HepG2 (cell line): ENCODE data around the gene KIZ. TPM values are rescaled to one million over a fixed set of nuclear protein-coding genes. Genes with fewer than 3 reads are reported as not detected.

Experiments
- ATAC-seq: fragments of 200-7000 bp; cut with Tn5 transposase; 3 replicates; pipeline ENCODE4 v1.9.1; 2020; ENCODE audit warnings: mild to moderate bottlenecking, moderate library complexity
- BruUV-seq: library from RNA; stranded (reverse); fragments of 400-500 nt; replicated peaks from 2 replicates; lab custom pipeline; 2021; lab: Mats Ljungman, UMichigan
- CTCF ChIA-PET: fragments of 300-600 bp; formaldehyde crosslinking; extraction: SDS; loops from one replicate; lab custom pipeline; 2021; ENCODE audit warnings: low total read pairs, inconsistent platforms, low intra/inter-chr PET ratio; lab: Yijun Ruan, JAX
- POLR2A ChIA-PET: fragments of 350-600 bp; sonication (Branson Sonifier 250); formaldehyde crosslinking; loops from one replicate; lab custom pipeline; 2020; ENCODE audit warnings: antibody characterized with exemption, inconsistent platforms; lab: Yijun Ruan, JAX
- DNase-seq: peaks from one replicate; pipeline ENCODE4 v3.0.0-alpha.2; 2015; ENCODE audit warnings: low spot score
- FAIRE-seq: peaks from 3 replicates; lab custom pipeline; 2011; peaks lifted over from hg19 to GRCh38; lab: Jason Lieb, UNC
- H2AFZ ChIP-seq: one replicate; pipeline ENCODE4 v1.6.1; 2011; ENCODE audit warnings: low read length, inconsistent platforms
- H3K27ac ChIP-seq: fragments of 300-600 bp; 3 replicates; pipeline ENCODE4 v1.8.0; 2011; ENCODE audit warnings: mixed run types, mild to moderate bottlenecking, mixed read lengths, low read length, inconsistent platforms; ENCODE audit not compliant: insufficient read depth; ENCODE audit errors: extremely low read length
- H3K27me3 ChIP-seq, 2 experiments: fragments of 200-600 bp in 1 of 2; 2 replicates in 1 of 2; 3 replicates in 1 of 2; pipeline versions ENCODE4 v1.6.0 to v1.8.0; 2011; ENCODE audit warnings: low read length in 2 of 2, mild to moderate bottlenecking in 2 of 2, moderate library complexity in 2 of 2, inconsistent platforms in 1 of 2; ENCODE audit not compliant: insufficient read depth in 2 of 2, control insufficient read depth in 1 of 2
- H3K36me3 ChIP-seq, 2 experiments: fragments of 200-600 bp in 1 of 2; replicated peaks in 1 of 2; 2 replicates in 1 of 2; 3 replicates in 1 of 2; pipeline versions ENCODE4 v1.5.1 to v1.8.0; 2011; ENCODE audit warnings: low read length in 2 of 2, inconsistent platforms in 1 of 2; ENCODE audit not compliant: insufficient read depth in 2 of 2, control insufficient read depth in 1 of 2
- H3K4me1 ChIP-seq: 2 replicates; pipeline ENCODE4 v1.5.1; 2012; ENCODE audit warnings: low read length, inconsistent platforms; ENCODE audit not compliant: insufficient read depth
- H3K4me2 ChIP-seq: 2 replicates; pipeline ENCODE4 v1.6.0; 2011; ENCODE audit warnings: low read depth, low read length, inconsistent platforms
- H3K4me3 ChIP-seq, 3 experiments: fragments of 200-600 bp in 1 of 3; sonication (generic), shearing (Covaris generic) in 1 of 3; replicated peaks in 1 of 3; 2 replicates each; pipeline ENCODE4 v1.5.1; 2011 to 2016; ENCODE audit warnings: low read length in 3 of 3, inconsistent platforms in 2 of 3, low read depth in 2 of 3, mild to moderate bottlenecking in 2 of 3, control low read depth in 1 of 3, mixed read lengths in 1 of 3; ENCODE audit not compliant: insufficient read depth in 1 of 3
- H3K79me2 ChIP-seq: one replicate; pipeline ENCODE4 v1.6.1; 2011; ENCODE audit warnings: low read length, inconsistent platforms; ENCODE audit not compliant: insufficient read depth
- H3K9ac ChIP-seq: 2 replicates; pipeline ENCODE4 v1.6.0; 2011; ENCODE audit warnings: mild to moderate bottlenecking, low read depth, low read length, inconsistent platforms; ENCODE audit not compliant: insufficient read depth
- H3K9me3 ChIP-seq: 2 replicates; pipeline ENCODE4 v1.5.1; 2012; ENCODE audit warnings: mild to moderate bottlenecking, low read length
- H4K20me1 ChIP-seq: 2 replicates; pipeline ENCODE4 v1.6.0; 2011; ENCODE audit warnings: inconsistent platforms, mild to moderate bottlenecking, low read length, moderate library complexity; ENCODE audit not compliant: insufficient read depth
- ATAD3A ChIP-seq: sonication (generic); formaldehyde crosslinking; IDR thresholded peaks from 2 replicates; pipeline ENCODE4 v1.4.0; 2020; ENCODE audit warnings: missing genetic modification reagents
- CCDC6 ChIP-seq: sonication (generic); formaldehyde crosslinking; IDR thresholded peaks from 2 replicates; pipeline ENCODE4 v1.8.1; 2022; ENCODE audit warnings: mild to moderate bottlenecking, missing genetic modification reagents, moderate library complexity
- LCORL ChIP-seq, 2 experiments: fragments of 450-650 bp in 1 of 2; sonication (generic) in 1 of 2; formaldehyde crosslinking in 1 of 2; IDR thresholded peaks; 2 replicates each; pipeline versions ENCODE4 v1.5.0 to v1.6.1; 2017 to 2020; ENCODE audit warnings: antibody characterized with exemption in 1 of 2, missing genetic modification reagents in 1 of 2
- REST ChIP-seq, 2 experiments: IDR thresholded peaks; 2 replicates each; pipeline ENCODE4 v1.6.1; 2011 to 2012; ENCODE audit warnings: low read length in 2 of 2, borderline replicate concordance in 1 of 2, low read depth in 1 of 2, mild to moderate bottlenecking in 1 of 2, moderate library complexity in 1 of 2
- RFX3 ChIP-seq: IDR thresholded peaks from 2 replicates; pipeline ENCODE4 v1.6.1; 2016; ENCODE audit warnings: missing biosample characterization, missing genetic modification reagents
- RFX5 ChIP-seq: IDR thresholded peaks from 2 replicates; pipeline ENCODE4 v1.6.1; 2011; ENCODE audit warnings: low read depth, low read length, improper control_type of control experiment
- SIN3A ChIP-seq: IDR thresholded peaks from 2 replicates; pipeline ENCODE4 v1.6.1; 2011; ENCODE audit warnings: low read depth, mild to moderate bottlenecking, control low read depth, low read length, borderline replicate concordance
- SUZ12 ChIP-seq: fragments of 150-350 bp; IDR thresholded peaks from 2 replicates; pipeline ENCODE4 v1.6.1; 2014; ENCODE audit warnings: low read depth, low read length
- ZNF207 ChIP-seq: fragments of 450-650 bp; IDR thresholded peaks from 2 replicates; pipeline ENCODE4 v1.6.1; 2016; ENCODE audit warnings: antibody characterized with exemption, borderline replicate concordance
- ZNF530 ChIP-seq: sonication (generic); formaldehyde crosslinking; IDR thresholded peaks from 2 replicates; pipeline ENCODE4 v1.5.0; 2020; ENCODE audit warnings: low read depth, mild to moderate bottlenecking, missing genetic modification reagents
- ZNF557 ChIP-seq: sonication (generic); formaldehyde crosslinking; IDR thresholded peaks from 2 replicates; pipeline ENCODE4 v1.4.0; 2020; ENCODE audit warnings: missing genetic modification reagents
- ZNF766 ChIP-seq: sonication (generic); formaldehyde crosslinking; IDR thresholded peaks from 2 replicates; pipeline ENCODE4 v1.5.0; 2020; ENCODE audit warnings: missing genetic modification reagents, borderline replicate concordance
- ZNF775 ChIP-seq: sonication (generic); formaldehyde crosslinking; IDR thresholded peaks from 2 replicates; pipeline ENCODE4 v1.4.0; 2020; ENCODE audit warnings: missing genetic modification reagents, mild to moderate bottlenecking, moderate library complexity, borderline replicate concordance
- ZNF776 ChIP-seq: sonication (generic); formaldehyde crosslinking; IDR thresholded peaks from 2 replicates; pipeline ENCODE4 v1.4.0; 2020; ENCODE audit warnings: mild to moderate bottlenecking, missing genetic modification reagents
- ZNF790 ChIP-seq: sonication (generic); formaldehyde crosslinking; IDR thresholded peaks from 2 replicates; pipeline ENCODE4 v1.8.0; 2022; ENCODE audit warnings: missing genetic modification reagents, mild to moderate bottlenecking, borderline replicate concordance
- WGBS: methylation state at CpG from one replicate; pipeline ENCODE4 v1.1.6; 2017; ENCODE audit warnings: low lambda C conversion rate; 5-methylcytosine and 5-hydroxymethylcytosine counted together
- in situ Hi-C: cut with HindIII; loops from 2 replicates; pipeline ENCODE4 v1.10.0; 2017; ENCODE audit warnings: low pct_unique_long_range_greater_than_20kb; ENCODE audit not compliant: extremely low pct_ligation_motif_present
- intact Hi-C: fragments of 100-400 bp; cut with micrococcal nuclease; formaldehyde crosslinking; loops from one replicate; pipeline ENCODE4 v1.10.0; 2022; ENCODE audit not compliant: unreplicated experiment
- polyA plus RNA-seq, 8 experiments: library from polyadenylated mRNA; depleted of rRNA in 3 of 8; stranded (reverse) in 7 of 8; unstranded in 1 of 8; fragments of >200 nt; fragmentation: Illumina TruSeq in 4 of 8; extraction: Trizol in 4 of 8; gene quantifications; 2 replicates each; pipeline versions ENCODE4 v1.2.1 to v1.2.3, GENCODE V29; 2011 to 2016; ENCODE audit warnings: low read depth in 4 of 8, missing spikeins in 1 of 8, mixed read lengths in 1 of 8; ENCODE audit not compliant: insufficient read depth in 1 of 8
- total RNA-seq, 5 experiments: library from RNA; depleted of rRNA; stranded (reverse); fragments of >200 nt; fragmentation: Illumina TruSeq; extraction: Trizol; gene quantifications; 2 replicates each; pipeline ENCODE4 v1.2.3, GENCODE V29; 2016; ENCODE audit warnings: low read depth in 1 of 5

KIZ gene
- total and polyA plus RNA-seq, 2 of the 13 experiments (the other 11 are each of a cell fraction or from before 2014, with no cell fraction given), result 46.3 to 114 TPM

GRCh38 chr20:21219686-21220085, 93.8 kb downstream of the KIZ start:
- no peak for ATAC-seq
- FAIRE-seq, result no peak
- peaks cover 15 to 28% of the 10 kb centered on the region in 2 experiments for H3K36me3 ChIP-seq
- ChIA-PET CTCF (no interaction called here), POLR2A (no interaction called here)
- intact Hi-C loops, result no loop called here
- no peak overlapping the region for H3K4me3 ChIP-seq
- no peaks in the 10 kb centered on the region for H3K79me2 ChIP-seq
- no peak for DNase-seq
- H3K9me3 ChIP-seq, result no peaks in the 10 kb centered on the region
- H3K4me1 ChIP-seq, result no peaks in the 10 kb centered on the region
- no peak overlapping the region for H3K27ac ChIP-seq
- no TSS peak for BruUV-seq
- TF ChIP-seq SIN3A (no peak), SUZ12 (no peak), RFX3 (CRISPR knock-in tag) (no peak), CCDC6 (CRISPR knock-in tag) (no peak), ZNF790 (CRISPR knock-in tag) (no peak), ZNF775 (no peak), ATAD3A (CRISPR knock-in tag) (no peak), ZNF776 (CRISPR knock-in tag) (no peak), REST (IDR thresholded peaks at IDR 0.05; ENCODE audit: borderline replicate concordance in 1 of 2, low read depth in 1 of 2, low read length in 2 of 2) (no peak), ZNF766 (CRISPR knock-in tag) (no peak), RFX5 (no peak), ZNF557 (CRISPR knock-in tag) (no peak), LCORL (IDR thresholded peaks at IDR 0.05) (no peak), LCORL (CRISPR knock-in tag; IDR thresholded peaks at IDR 0.05) (no peak), ZNF530 (CRISPR knock-in tag) (no peak), ZNF207 (no peak)
- H3K4me2 ChIP-seq, result no peak overlapping the region
- in situ Hi-C loops, result no loop called here
- no peaks in the 10 kb centered on the region for H4K20me1 ChIP-seq
- H3K9ac ChIP-seq, result no peak overlapping the region
- no peaks in the 10 kb centered on the region for H3K27me3 ChIP-seq
- no peak overlapping the region for H2AFZ ChIP-seq
- WGBS, result 90% methylated on average over 3 of the region's 3 CpGs
